Glutamatergic neuron (in vitro differentiated cells): ENCODE measurements around the gene NFKBIE. TPM values are rescaled to one million over a fixed set of nuclear protein-coding genes. Genes with fewer than 3 reads are reported as not detected.

Source experiments
- DNase-seq: peaks from one replicate; pipeline ENCODE4 v3.0.0; 2022
- H3K27ac Mint-ChIP-seq: one replicate; pipeline ENCODE4 v1.8.0; 2020; ENCODE audit warnings: mild to moderate bottlenecking, mixed read lengths, inconsistent platforms; ENCODE audit not compliant: unreplicated experiment
- H3K27me3 Mint-ChIP-seq: one replicate; pipeline ENCODE4 v1.8.0; 2020; ENCODE audit warnings: mild to moderate bottlenecking, moderate library complexity, mixed read lengths, inconsistent platforms; ENCODE audit not compliant: unreplicated experiment
- H3K36me3 Mint-ChIP-seq: one replicate; pipeline ENCODE4 v1.8.0; 2020; ENCODE audit warnings: mild to moderate bottlenecking, mixed read lengths, inconsistent platforms; ENCODE audit not compliant: unreplicated experiment
- H3K4me1 Mint-ChIP-seq: one replicate; pipeline ENCODE4 v1.8.0; 2020; ENCODE audit warnings: mild to moderate bottlenecking, low read depth, mixed read lengths, inconsistent platforms; ENCODE audit not compliant: unreplicated experiment
- H3K4me3 Mint-ChIP-seq: one replicate; pipeline ENCODE4 v1.8.0; 2020; ENCODE audit warnings: mild to moderate bottlenecking, mixed read lengths, inconsistent platforms; ENCODE audit not compliant: unreplicated experiment
- H3K9me3 Mint-ChIP-seq: one replicate; pipeline ENCODE4 v1.8.0; 2020; ENCODE audit warnings: mild to moderate bottlenecking, moderate library complexity, mixed read lengths, inconsistent platforms; ENCODE audit not compliant: unreplicated experiment
- total RNA-seq: library from RNA; stranded (reverse); fragmentation: NEBNext Ultra II Directional; extraction: Animal tissue kit (Norgen Biotek cat#: 25700); gene quantifications from one replicate; pipeline ENCODE4 v1.2.1, GENCODE V29; 2021; ENCODE audit not compliant: unreplicated experiment
- TF ChIP-seq, protein P1 (sequence below): fragments of 200-600 bp; sonication (generic); IDR thresholded peaks from one replicate; pipeline ENCODE4 v1.5.0; 2021; ENCODE audit not compliant: partially characterized antibody, unreplicated experiment

NFKBIE gene
- total RNA-seq, 1 donor from 2014 or later: 15.3 TPM

DNA sequence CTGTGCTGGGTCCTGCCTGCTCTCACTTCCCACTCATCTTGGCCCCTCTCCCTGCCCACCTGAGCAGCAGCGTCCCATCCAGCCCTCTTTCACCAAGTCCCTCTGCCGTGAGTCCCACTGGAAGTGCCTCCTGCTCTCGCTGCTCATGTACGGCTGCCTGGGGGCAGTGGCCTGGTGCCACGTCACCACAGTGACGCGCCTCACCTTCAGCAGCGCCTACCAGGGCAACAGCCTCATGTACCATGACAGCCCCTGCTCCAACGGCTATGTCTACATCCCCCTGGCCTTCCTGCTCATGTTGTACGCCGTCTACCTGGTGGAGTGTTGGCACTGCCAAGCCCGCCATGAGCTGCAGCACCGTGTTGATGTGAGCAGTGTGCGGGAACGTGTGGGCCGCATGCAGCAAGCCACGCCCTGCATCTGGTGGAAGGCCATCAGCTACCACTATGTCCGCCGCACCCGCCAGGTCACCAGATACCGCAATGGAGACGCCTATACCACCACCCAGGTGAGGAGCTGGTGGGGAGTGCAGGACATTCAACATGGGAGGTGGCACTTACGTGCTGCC, 7.7 kb upstream of the NFKBIE start:
- Mint-ChIP-seq H3K27me3 (peaks cover 28% of the 10 kb centered on the region), H3K27ac (peak overlapping the region; percentile 84), H3K36me3 (no peaks in the 10 kb centered on the region), H3K4me1 (peaks cover 50% of the 10 kb centered on the region), H3K9me3 (peaks cover 27% of the 10 kb centered on the region), H3K4me3 (peak overlapping the region; percentile 80)
- TF ChIP-seq, protein P1, sequence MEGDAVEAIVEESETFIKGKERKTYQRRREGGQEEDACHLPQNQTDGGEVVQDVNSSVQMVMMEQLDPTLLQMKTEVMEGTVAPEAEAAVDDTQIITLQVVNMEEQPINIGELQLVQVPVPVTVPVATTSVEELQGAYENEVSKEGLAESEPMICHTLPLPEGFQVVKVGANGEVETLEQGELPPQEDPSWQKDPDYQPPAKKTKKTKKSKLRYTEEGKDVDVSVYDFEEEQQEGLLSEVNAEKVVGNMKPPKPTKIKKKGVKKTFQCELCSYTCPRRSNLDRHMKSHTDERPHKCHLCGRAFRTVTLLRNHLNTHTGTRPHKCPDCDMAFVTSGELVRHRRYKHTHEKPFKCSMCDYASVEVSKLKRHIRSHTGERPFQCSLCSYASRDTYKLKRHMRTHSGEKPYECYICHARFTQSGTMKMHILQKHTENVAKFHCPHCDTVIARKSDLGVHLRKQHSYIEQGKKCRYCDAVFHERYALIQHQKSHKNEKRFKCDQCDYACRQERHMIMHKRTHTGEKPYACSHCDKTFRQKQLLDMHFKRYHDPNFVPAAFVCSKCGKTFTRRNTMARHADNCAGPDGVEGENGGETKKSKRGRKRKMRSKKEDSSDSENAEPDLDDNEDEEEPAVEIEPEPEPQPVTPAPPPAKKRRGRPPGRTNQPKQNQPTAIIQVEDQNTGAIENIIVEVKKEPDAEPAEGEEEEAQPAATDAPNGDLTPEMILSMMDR: no peak
- DNase-seq: no peak

DNA sequence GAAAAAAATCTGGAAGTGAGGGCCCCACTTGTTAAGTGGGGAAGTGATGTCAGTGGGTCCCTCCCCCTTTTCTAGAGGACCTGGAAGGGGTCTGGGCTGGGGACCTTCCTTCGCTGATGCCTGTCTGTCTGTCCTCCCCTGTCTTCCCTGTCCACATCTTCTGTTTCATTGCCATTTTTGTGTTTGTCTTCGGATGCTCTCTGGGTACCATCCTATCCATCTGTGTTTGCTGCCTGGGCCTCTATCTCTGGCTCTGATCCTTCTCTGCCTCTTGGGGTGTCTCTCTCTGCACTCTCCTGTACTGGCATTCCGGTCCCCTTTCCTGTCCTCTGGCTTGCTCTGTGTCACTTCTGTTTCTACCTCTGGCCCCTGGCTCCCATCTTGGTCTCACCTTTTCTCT, 7.2 kb upstream of the NFKBIE start:
- H3K4me1 Mint-ChIP-seq: peaks cover 46% of the 10 kb centered on the region
- H3K9me3 Mint-ChIP-seq: peaks cover 26% of the 10 kb centered on the region
- no peaks in the 10 kb centered on the region for H3K36me3 Mint-ChIP-seq
- DNase-seq: no peak
- H3K4me3 Mint-ChIP-seq: peak overlapping the region; percentile 80
- TF ChIP-seq, protein P1: no peak
- peak overlapping the region; percentile 57 for H3K27ac Mint-ChIP-seq
- peaks cover 24% of the 10 kb centered on the region for H3K27me3 Mint-ChIP-seq

DNA sequence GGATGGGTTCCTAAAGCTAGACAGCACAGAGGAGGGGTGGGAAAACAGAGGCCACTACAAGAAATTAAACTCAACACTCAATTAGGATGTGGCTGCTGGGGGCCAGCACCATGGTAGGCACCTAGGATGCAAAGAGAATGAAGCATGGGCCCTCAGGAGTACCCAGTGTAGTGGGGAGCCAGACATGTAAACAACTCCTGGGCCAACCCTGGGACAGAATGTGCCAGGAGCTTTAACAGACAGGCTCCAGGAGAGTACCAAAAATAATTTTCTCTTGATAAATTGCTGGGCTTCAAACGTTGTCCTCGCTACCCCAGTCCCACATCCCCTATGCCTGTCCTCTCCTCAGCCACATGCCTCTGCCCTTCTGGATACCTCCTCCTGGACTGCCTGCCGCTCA, 6.6 kb upstream of the NFKBIE start:
- peaks cover 24% of the 10 kb centered on the region for H3K9me3 Mint-ChIP-seq
- no peaks in the 10 kb centered on the region for H3K36me3 Mint-ChIP-seq
- TF ChIP-seq, protein P1: no peak
- H3K27me3 Mint-ChIP-seq: peaks cover 23% of the 10 kb centered on the region
- DNase-seq: no peak
- peak overlapping the region; percentile 92 for H3K4me3 Mint-ChIP-seq
- H3K27ac Mint-ChIP-seq: peak overlapping the region; percentile 96
- H3K4me1 Mint-ChIP-seq: peaks cover 42% of the 10 kb centered on the region

DNA sequence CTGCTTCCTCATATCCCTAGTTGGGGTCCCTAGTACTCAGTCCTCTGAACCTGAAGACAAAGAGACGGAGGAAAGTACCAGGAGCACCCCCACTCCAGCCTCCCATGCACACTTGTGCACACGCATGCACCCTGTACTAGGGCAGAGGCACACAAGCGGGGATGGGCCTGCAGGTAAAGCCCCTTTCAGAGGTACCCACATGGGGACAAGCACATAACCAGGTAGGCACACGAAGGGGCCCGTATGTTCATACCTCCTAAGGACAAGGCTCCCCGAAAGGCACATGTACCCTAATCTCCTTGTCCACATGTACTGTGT, 6.0 kb upstream of the NFKBIE start:
- TF ChIP-seq, protein P1: no peak
- Mint-ChIP-seq H3K4me3 (peak overlapping the region; percentile 92), H3K27ac (peak overlapping the region; percentile 96), H3K4me1 (peaks cover 39% of the 10 kb centered on the region), H3K9me3 (peaks cover 24% of the 10 kb centered on the region), H3K27me3 (peaks cover 22% of the 10 kb centered on the region), H3K36me3 (no peaks in the 10 kb centered on the region)
- DNase-seq: no peak

DNA sequence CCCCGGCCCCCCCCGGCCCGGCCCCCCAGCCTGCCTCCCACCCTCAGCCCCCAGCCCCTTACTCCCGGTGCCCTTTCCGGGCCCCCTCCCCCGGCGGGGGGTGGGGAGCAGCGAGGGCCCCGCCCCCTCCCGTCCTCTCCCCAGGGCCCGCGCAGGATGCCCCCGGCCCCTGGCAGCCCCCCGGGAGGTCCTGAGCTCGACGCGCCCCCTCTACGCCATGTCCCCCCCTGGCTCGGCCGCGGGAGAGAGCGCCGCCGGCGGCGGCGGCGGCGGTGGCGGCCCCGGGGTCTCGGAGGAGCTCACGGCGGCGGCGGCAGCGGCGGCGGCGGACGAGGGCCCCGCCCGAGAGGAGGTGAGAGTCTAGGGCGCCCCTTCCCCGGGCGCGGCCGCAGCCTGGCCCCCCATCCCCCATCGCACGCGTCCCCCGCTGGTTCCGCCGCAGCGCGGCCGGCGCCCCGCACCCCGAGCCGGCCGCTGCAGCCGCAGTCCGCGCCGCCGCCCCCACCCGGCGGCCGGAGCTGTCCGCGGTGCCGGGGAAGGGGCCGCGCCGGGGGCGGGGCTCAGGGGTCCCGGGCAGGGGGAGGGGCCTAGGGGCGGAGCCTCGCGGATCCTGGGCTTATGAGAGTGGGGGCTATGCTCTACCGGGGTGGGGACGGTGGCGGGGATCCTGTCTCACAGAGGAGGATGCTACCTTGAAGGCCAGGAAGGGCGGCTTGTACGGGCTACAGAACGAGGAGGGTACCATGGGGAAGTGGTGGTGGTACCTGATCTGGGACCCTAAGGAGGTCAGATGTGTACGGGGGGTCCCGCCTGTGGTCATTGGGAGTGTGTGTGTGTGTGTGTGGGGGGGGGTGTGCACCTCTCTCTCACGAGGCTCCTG, 5.4 kb upstream of the NFKBIE start:
- peaks cover 24% of the 10 kb centered on the region for H3K9me3 Mint-ChIP-seq
- peaks cover 23% of the 10 kb centered on the region for H3K27me3 Mint-ChIP-seq
- peaks cover 39% of the 10 kb centered on the region for H3K4me1 Mint-ChIP-seq
- no peaks in the 10 kb centered on the region for H3K36me3 Mint-ChIP-seq
- DNase-seq: peak; percentile 87
- H3K4me3 Mint-ChIP-seq: peak overlapping the region; percentile 92
- H3K27ac Mint-ChIP-seq: peak overlapping the region; percentile 96
- TF ChIP-seq, protein P1: no peak
